ENCODE measurements around the gene TXNIP.

TXNIP gene

GRCh38 chr1:145942871-145943270 lies 53.5 kb downstream of the TXNIP start:
- DNase-seq (ENCODE audit: low read depth in 1 of 2, low spot score in 1 of 2): no peak
